Adrenal gland (tissue), 12 donors: Measurements from ENCODE around the gene MFNG. TPM values are rescaled to one million over a fixed set of nuclear protein-coding genes. Genes with fewer than 3 reads are reported as not detected.
"Not testable (repeated sequence)": the region's sequence is repeated elsewhere in the genome, so short reads cannot be mapped to it uniquely, and the experiment has no call there.

Source experiments
- DNase-seq, 7 donors: peaks; one replicate each; pipeline ENCODE4 v3.0.0-alpha.2; 2019 to 2020
- H3K27ac ChIP-seq, 5 donors: fragments of 200-600 bp; sonication (generic) in 4 of 5; 1 replicate in 3 of 5; 2 replicates in 2 of 5; pipeline versions ENCODE4 v1.5.1 to v1.8.0; 2016 to 2020; ENCODE audit warnings: mild to moderate bottlenecking in 1 of 5
- H3K27me3 ChIP-seq: fragments of 200-600 bp; 2 replicates; pipeline ENCODE4 v1.8.0; 2021
- H3K36me3 ChIP-seq, 2 donors: fragments of 200-600 bp; replicated peaks in 1 of 2; 1 replicate in 1 of 2; 2 replicates in 1 of 2; pipeline versions ENCODE4 v1.5.1 to v1.8.0; 2018 to 2022
- H3K4me1 ChIP-seq, 2 donors: fragments of 200-600 bp; replicated peaks in 1 of 2; 1 replicate in 1 of 2; 2 replicates in 1 of 2; pipeline versions ENCODE4 v1.5.1 to v1.8.0; 2018 to 2021
- H3K4me3 ChIP-seq, 4 donors: fragments of 200-600 bp; sonication (generic) in 3 of 4; one replicate each; pipeline ENCODE4 v1.5.1; 2016 to 2018
- H3K9me3 ChIP-seq, 3 donors: fragments of 200-600 bp; sonication (generic) in 1 of 3; replicated peaks in 1 of 3; 1 replicate in 2 of 3; 2 replicates in 1 of 3; pipeline versions ENCODE4 v1.5.1 to v1.8.0; 2016 to 2021
- CTCF ChIP-seq, 6 experiments: fragments of 450-650 bp in 4 of 6; fragments of 200-600 bp in 2 of 6; sonication (generic) in 1 of 6; IDR thresholded peaks; 1 replicate in 5 of 6; 2 replicates in 1 of 6; pipeline versions ENCODE4 v1.5.1 to v1.8.0; 2016 to 2021; ENCODE audit warnings: antibody characterized with exemption in 6 of 6, mild to moderate bottlenecking in 2 of 6, moderate library complexity in 1 of 6
- POLR2A ChIP-seq, 2 donors: fragments of 450-650 bp; IDR thresholded peaks; one replicate each; pipeline ENCODE4 v1.6.1; 2017; ENCODE audit warnings: antibody characterized with exemption in 2 of 2, mild to moderate bottlenecking in 2 of 2, moderate library complexity in 1 of 2
- WGBS, 4 donors: extraction: QIAGEN DNeasy Blood & Tissue Kit in 2 of 4; methylation state at CpG; one replicate each; pipeline versions ENCODE4 v1.1.5 to v1.1.7; 2013 to 2017; 5-methylcytosine and 5-hydroxymethylcytosine counted together
- intact Hi-C, 2 donors: fragments of 100-400 bp; cut with DNase I; formaldehyde crosslinking; loops; one replicate each; pipeline versions ENCODE4 v1.14.1 to v1.15.0; 2022 to 2023
- polyA plus RNA-seq, 3 donors: library from polyadenylated mRNA; stranded (reverse); fragments of 200-250 nt in 2 of 3; fragments of 350-450 nt in 1 of 3; fragmentation: Illumina TruSeq in 1 of 3; extraction: RNeasy Lipid Tissue Mini Kit (QIAGEN cat#74804) in 1 of 3; gene quantifications; one replicate each; pipeline ENCODE4 v1.2.3, GENCODE V29; 2013 to 2014
- total RNA-seq, 9 donors: library from RNA; depleted of rRNA in 4 of 9; stranded (reverse); fragments of >200 nt in 4 of 9; fragments of 120-200 nt in 1 of 9; fragmentation: NEBNext Ultra II Directional in 1 of 9; extraction: Animal tissue kit (Norgen Biotek cat#: 25700) in 1 of 9; gene quantifications; one replicate each; pipeline versions ENCODE4 v1.1.0 to v1.2.4, GENCODE V29; 2013 to 2023
- donor health status: healthy with polysubstance abuse.
- donor health status: Bipolar disorder and iron deficiency.
- donor health status: DM: yes; HTN: yes; CAD: no.
- donor health status: DM: no; HTN: no; CAD: no.
- donor health status: DM: no; HTN: no; CAD: no.
- donor health status: DM: yes; HTN: yes; CAD: no.

The MFNG gene
- total and polyA plus RNA-seq, 12 donors = 4.0 to 27.6 (median 17.9) TPM

GRCh38 chr22:37533995-37534394 is 47.8 kb upstream of the MFNG start:
- DNase-seq = no peak
- no peak overlapping the region for H3K27ac ChIP-seq
- TF ChIP-seq CTCF (IDR thresholded peaks at IDR 0.05) (no peak), POLR2A (IDR thresholded peaks at IDR 0.05) (no peak)
- no peaks in the 10 kb centered on the region for H3K27me3 ChIP-seq
- intact Hi-C loops = no loop called here
- H3K36me3 ChIP-seq = no peaks in the 10 kb centered on the region
- H3K9me3 ChIP-seq = no peaks in the 10 kb centered on the region
- peaks cover 0 to 2% of the 10 kb centered on the region in 2 donors for H3K4me1 ChIP-seq
- H3K4me3 ChIP-seq = no peak overlapping the region
- WGBS, 4 donors = 57 to 75% (median 68%) methylated on average over 9 of the region's 9 CpGs

- Histone ChIP-seq H3K4me3 (no peak overlapping the region), H3K9me3 (no peaks in the 10 kb centered on the region), H3K27me3 (no peaks in the 10 kb centered on the region), H3K27ac (no peak overlapping the region), H3K36me3 (no peaks in the 10 kb centered on the region), H3K4me1 (peaks cover 5 to 15% of the 10 kb centered on the region in 2 donors)
- peak in 1 of 7 donors; percentile 52 for DNase-seq
- 47 to 67% (median 65%) methylated on average over 2 of the region's 2 CpGs for WGBS, 4 donors
- intact Hi-C loops = no loop called here
- TF ChIP-seq POLR2A (IDR thresholded peaks at IDR 0.05) (no peak), CTCF (IDR thresholded peaks at IDR 0.05) (no peak)
Measured at GRCh38 chr22:37529652-37530345, 43.6 kb upstream of the MFNG start.

GRCh38 chr22:37527952-37528351 is 41.8 kb upstream of the MFNG start:
- H3K9me3 ChIP-seq, DNase-seq, H3K27me3 ChIP-seq, H3K36me3 ChIP-seq, intact Hi-C loops, H3K27ac ChIP-seq, H3K4me3 ChIP-seq: not testable (repeated sequence)
- peaks cover 5 to 16% of the 10 kb centered on the region in 2 donors for H3K4me1 ChIP-seq
- 95 to 97% (median 95%) methylated on average over 9 of the region's 9 CpGs for WGBS, 4 donors

- H3K4me3 ChIP-seq, H3K9me3 ChIP-seq, H3K36me3 ChIP-seq, intact Hi-C loops, H3K27me3 ChIP-seq, H3K27ac ChIP-seq, DNase-seq: not testable (repeated sequence)
- peaks cover 5 to 16% of the 10 kb centered on the region in 2 donors for H3K4me1 ChIP-seq
- WGBS, 4 donors = 92 to 97% (median 95%) methylated on average over 8 to 9 of the region's 9 CpGs
Measured at GRCh38 chr22:37527081-37527752, 41.0 kb upstream of the MFNG start.

GRCh38 chr22:37526376-37526775 is 40.2 kb upstream of the MFNG start:
- intact Hi-C loops = no loop called here
- no peaks in the 10 kb centered on the region for H3K9me3 ChIP-seq
- H3K4me3 ChIP-seq = no peak overlapping the region
- WGBS, 4 donors = 20 to 68% (median 58%) methylated on average over 1 to 12 of the region's 12 CpGs
- no peaks in the 10 kb centered on the region for H3K27me3 ChIP-seq
- peaks cover 5 to 16% of the 10 kb centered on the region in 2 donors for H3K4me1 ChIP-seq
- TF ChIP-seq POLR2A (IDR thresholded peaks at IDR 0.05) (no peak), CTCF (IDR thresholded peaks at IDR 0.05) (no peak)
- H3K27ac ChIP-seq = peak overlapping the region in 3 of 5 donors; percentile 3 to 74 (median 53)
- H3K36me3 ChIP-seq = no peaks in the 10 kb centered on the region
- DNase-seq = peak in 4 of 7 donors; percentile 65 to 87 (median 79)
